Liver (tissue), 9 donors: Measurements from ENCODE around the gene TTLL3. TPM values are rescaled to one million over a fixed set of nuclear protein-coding genes. Genes with fewer than 3 reads are reported as not detected.

Source experiments
- DNase-seq: peaks from one replicate; pipeline ENCODE4 v3.0.0-alpha.2; 2017; ENCODE audit warnings: low spot score
- H3K27ac ChIP-seq, 2 donors: one replicate each; pipeline ENCODE4 v1.7.0; 2013; ENCODE audit warnings: inconsistent platforms in 2 of 2, low read length in 2 of 2, control low read depth in 1 of 2, low read depth in 1 of 2, mild to moderate bottlenecking in 1 of 2
- H3K27me3 ChIP-seq, 4 donors: one replicate each; pipeline versions ENCODE4 v1.6.1 to v1.7.0; 2013; ENCODE audit warnings: low read length in 3 of 4, inconsistent platforms in 1 of 4, mild to moderate bottlenecking in 1 of 4, moderate library complexity in 1 of 4; ENCODE audit not compliant: control insufficient read depth in 4 of 4, insufficient read depth in 4 of 4
- H3K36me3 ChIP-seq, 4 donors: one replicate each; pipeline versions ENCODE4 v1.6.1 to v1.7.0; 2013; ENCODE audit warnings: low read length in 3 of 4, mild to moderate bottlenecking in 3 of 4, low read depth in 1 of 4, moderate library complexity in 1 of 4; ENCODE audit not compliant: control insufficient read depth in 4 of 4, insufficient read depth in 3 of 4
- H3K4me1 ChIP-seq, 4 donors: one replicate each; pipeline versions ENCODE4 v1.6.1 to v1.7.0; 2013; ENCODE audit warnings: low read length in 3 of 4, mild to moderate bottlenecking in 3 of 4, moderate library complexity in 1 of 4; ENCODE audit not compliant: control insufficient read depth in 4 of 4, insufficient read depth in 4 of 4
- H3K4me3 ChIP-seq, 3 donors: one replicate each; pipeline versions ENCODE4 v1.6.1 to v1.7.0; 2013; ENCODE audit warnings: low read length in 3 of 3, control low read depth in 1 of 3, low read depth in 1 of 3, mild to moderate bottlenecking in 1 of 3
- H3K9ac ChIP-seq, 2 donors: one replicate each; pipeline ENCODE4 v1.7.0; 2013; ENCODE audit warnings: low read length in 2 of 2, mild to moderate bottlenecking in 2 of 2, moderate library complexity in 2 of 2, control low read depth in 1 of 2, low read depth in 1 of 2
- H3K9me3 ChIP-seq, 4 donors: one replicate each; pipeline versions ENCODE4 v1.6.1 to v1.7.0; 2013; ENCODE audit warnings: low read length in 3 of 4; ENCODE audit not compliant: control insufficient read depth in 4 of 4
- ATF3 ChIP-seq: IDR thresholded peaks from 2 replicates; pipeline ENCODE4 v1.6.1; 2016; ENCODE audit warnings: antibody characterized with exemption
- CTCF ChIP-seq: fragments of 150-350 bp; IDR thresholded peaks from 2 replicates; pipeline ENCODE4 v1.5.1; 2017; ENCODE audit warnings: improper control_type of control experiment, low read depth, low read length; ENCODE audit not compliant: missing input control
- EGR1 ChIP-seq, 2 donors: IDR thresholded peaks; 2 replicates each; pipeline ENCODE4 v1.6.1; 2016 to 2018; ENCODE audit warnings: antibody characterized with exemption in 2 of 2, low read depth in 2 of 2
- FOXA1 ChIP-seq: IDR thresholded peaks from 2 replicates; pipeline ENCODE4 v1.6.1; 2016; ENCODE audit warnings: antibody characterized with exemption
- FOXA2 ChIP-seq: IDR thresholded peaks from 2 replicates; pipeline ENCODE4 v1.6.1; 2016; ENCODE audit warnings: antibody characterized with exemption
- GABPA ChIP-seq, 2 donors: IDR thresholded peaks in 1 of 2; conservative IDR thresholded peaks in 1 of 2; 2 replicates each; pipeline ENCODE4 v1.6.1; 2016; ENCODE audit warnings: antibody characterized with exemption in 2 of 2, mild to moderate bottlenecking in 1 of 2, moderate library complexity in 1 of 2
- HNF4A ChIP-seq, 2 donors: conservative IDR thresholded peaks; 2 replicates each; pipeline ENCODE4 v1.6.1; 2016; ENCODE audit warnings: antibody characterized with exemption in 2 of 2, mild to moderate bottlenecking in 2 of 2
- HNF4G ChIP-seq: IDR thresholded peaks from 2 replicates; pipeline ENCODE4 v1.6.1; 2016; ENCODE audit warnings: antibody characterized with exemption
- MAX ChIP-seq: IDR thresholded peaks from 2 replicates; pipeline ENCODE4 v1.6.1; 2016; ENCODE audit warnings: antibody characterized with exemption
- NR2F2 ChIP-seq: IDR thresholded peaks from 2 replicates; pipeline ENCODE4 v1.6.1; 2016; ENCODE audit warnings: antibody characterized with exemption
- RAD21 ChIP-seq, 2 donors: IDR thresholded peaks; 2 replicates each; pipeline ENCODE4 v1.6.1; 2016; ENCODE audit warnings: antibody characterized with exemption in 2 of 2, mild to moderate bottlenecking in 2 of 2
- REST ChIP-seq: IDR thresholded peaks from 2 replicates; pipeline ENCODE4 v1.6.1; 2016; ENCODE audit warnings: antibody characterized with exemption, mild to moderate bottlenecking
- RXRA ChIP-seq, 2 donors: IDR thresholded peaks; 2 replicates each; pipeline ENCODE4 v1.6.1; 2017 to 2018; ENCODE audit warnings: antibody characterized with exemption in 2 of 2, mild to moderate bottlenecking in 1 of 2
- SP1 ChIP-seq: IDR thresholded peaks from 2 replicates; pipeline ENCODE4 v1.6.1; 2018; ENCODE audit warnings: antibody characterized with exemption, mild to moderate bottlenecking
- TAF1 ChIP-seq: conservative IDR thresholded peaks from 2 replicates; pipeline ENCODE4 v1.6.1; 2016; ENCODE audit warnings: antibody characterized with exemption, mild to moderate bottlenecking
- YY1 ChIP-seq: IDR thresholded peaks from 2 replicates; pipeline ENCODE4 v1.6.1; 2016; ENCODE audit warnings: antibody characterized with exemption, mild to moderate bottlenecking
- ZBTB33 ChIP-seq: IDR thresholded peaks from 2 replicates; pipeline ENCODE4 v1.6.1; 2016; ENCODE audit warnings: antibody characterized with exemption
- WGBS: extraction: QIAGEN DNeasy Blood & Tissue Kit; methylation state at CpG from one replicate; pipeline ENCODE4 v1.1.7; 2013; 5-methylcytosine and 5-hydroxymethylcytosine counted together
- polyA plus RNA-seq, 2 donors: library from polyadenylated mRNA; stranded (reverse) in 1 of 2; unstranded in 1 of 2; fragments of 200-250 nt in 1 of 2; fragments of >200 nt in 1 of 2; fragmentation: Nextera tagmentation in 1 of 2; extraction: Ambion mirVana in 1 of 2; gene quantifications; one replicate each; pipeline versions ENCODE4 v1.2.1 to v1.2.3, GENCODE V29; 2013 to 2015
- total RNA-seq, 2 donors: library from RNA; depleted of rRNA; stranded (reverse); fragments of >200 nt; gene quantifications; one replicate each; pipeline ENCODE4 v1.2.3, GENCODE V29; 2014
- donor health status: healthy.
- donor health status: healthy.
- donor health status: healthy.
- donor health status: healthy.
- donor health status: healthy.

Gene TTLL3
- total and polyA plus RNA-seq, 4 donors: 2.8 to 19.6 (median 6.5) TPM

GRCh38 chr3:9797196-9797945 is 12.7 kb upstream of the TTLL3 start:
- no peaks in the 10 kb centered on the region for H3K27me3 ChIP-seq
- no peak overlapping the region for H3K4me3 ChIP-seq
- peaks cover 14 to 47% (median 34%) of the 10 kb centered on the region in 4 donors for H3K36me3 ChIP-seq
- no peak for TF ChIP-seq SP1
- no peak for TF ChIP-seq TAF1
- no peak for TF ChIP-seq HNF4A (conservative IDR thresholded peaks at IDR 0.05)
- TF ChIP-seq RAD21 (IDR thresholded peaks at IDR 0.05): no peak
- TF ChIP-seq EGR1 (IDR thresholded peaks at IDR 0.05; ENCODE audit: low read depth in 2 of 2): no peak
- TF ChIP-seq FOXA2: no peak
- no peak for TF ChIP-seq HNF4G
- TF ChIP-seq YY1: no peak
- no peaks in the 10 kb centered on the region for H3K9me3 ChIP-seq
- no peak overlapping the region for H3K9ac ChIP-seq
- WGBS: 93% methylated on average over 12 of the region's 12 CpGs
- no peak overlapping the region for H3K27ac ChIP-seq
- no peak for DNase-seq
- H3K4me1 ChIP-seq: peaks cover 0 to 11% (median 10%) of the 10 kb centered on the region in 4 donors

DNA sequence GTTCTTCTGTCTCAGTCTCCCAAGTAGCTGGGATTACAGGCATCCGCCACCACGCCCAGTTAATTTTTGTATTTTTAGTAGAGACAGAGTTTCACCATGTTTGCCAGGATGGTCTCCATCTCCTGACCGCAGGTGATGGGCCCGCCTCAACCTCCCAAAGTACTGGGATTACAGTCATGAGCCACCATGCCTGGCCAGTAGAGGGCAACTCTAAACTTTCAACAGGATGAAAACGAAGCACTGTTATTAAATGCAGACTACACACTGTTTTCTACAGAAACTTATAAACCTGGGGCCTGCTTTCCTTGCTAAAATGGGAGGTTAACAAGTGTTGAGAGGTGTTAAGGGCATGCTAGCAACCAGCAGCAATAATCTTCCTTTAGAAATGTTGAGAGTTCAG is 9.5 kb upstream of the TTLL3 start:
- Histone ChIP-seq H3K36me3 (peaks cover 21 to 75% (median 61%) of the 10 kb centered on the region in 4 donors), H3K4me3 (no peak overlapping the region), H3K9me3 (no peaks in the 10 kb centered on the region), H3K27ac (no peak overlapping the region), H3K9ac (no peak overlapping the region), H3K27me3 (no peaks in the 10 kb centered on the region), H3K4me1 (no peaks in the 10 kb centered on the region)
- TF ChIP-seq CTCF: peak; percentile 10
- peak in 1 of 2 donors; percentile 50 for TF ChIP-seq RAD21 (IDR thresholded peaks at IDR 0.05)
- TF ChIP-seq YY1: no peak
- DNase-seq: no peak
- 88% methylated on average over 5 of the region's 5 CpGs for WGBS

DNA sequence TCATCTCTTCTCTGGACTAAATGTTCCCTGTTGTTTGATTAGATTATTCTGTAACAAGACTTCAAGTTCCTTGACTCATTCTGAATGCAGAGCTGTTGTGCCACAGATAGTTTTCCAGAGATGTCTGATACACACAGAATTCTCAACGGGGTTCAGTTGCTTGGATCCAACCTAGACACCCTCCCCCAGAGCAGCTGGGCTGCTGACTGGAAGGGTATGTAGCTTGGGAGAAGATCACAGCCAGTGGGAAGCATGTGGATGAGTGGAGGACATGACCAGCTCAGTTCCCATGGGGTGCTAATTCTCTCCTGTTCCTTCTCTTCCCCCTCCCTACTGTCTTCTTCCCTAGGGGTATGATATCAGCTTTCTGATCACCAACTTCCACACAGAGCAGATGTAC is 6.6 kb upstream of the TTLL3 start:
- 90% methylated on average over 1 of the region's 1 CpG for WGBS

More for the DNA sequence above, 6.6 kb upstream of the TTLL3 start:
- H3K27ac ChIP-seq: no peak overlapping the region
- peaks cover 22 to 72% (median 61%) of the 10 kb centered on the region in 4 donors for H3K36me3 ChIP-seq
- no peaks in the 10 kb centered on the region for H3K27me3 ChIP-seq
- H3K9me3 ChIP-seq: no peaks in the 10 kb centered on the region
- no peak for DNase-seq
- no peak overlapping the region for H3K9ac ChIP-seq
- no peak for TF ChIP-seq ATF3
- TF ChIP-seq FOXA2: no peak
- TF ChIP-seq YY1: no peak
- TF ChIP-seq FOXA1: no peak
- TF ChIP-seq GABPA (IDR thresholded peaks at IDR 0.05 in 1 of 2, conservative IDR thresholded peaks at IDR 0.05 in 1 of 2): no peak
- no peak for TF ChIP-seq HNF4A (conservative IDR thresholded peaks at IDR 0.05)
- no peak for TF ChIP-seq NR2F2
- no peak for TF ChIP-seq SP1
- no peak for TF ChIP-seq HNF4G
- no peak for TF ChIP-seq RAD21 (IDR thresholded peaks at IDR 0.05)
- no peak for TF ChIP-seq EGR1 (IDR thresholded peaks at IDR 0.05; ENCODE audit: low read depth in 2 of 2)
- TF ChIP-seq ZBTB33: no peak
- TF ChIP-seq MAX: no peak
- TF ChIP-seq RXRA (IDR thresholded peaks at IDR 0.05): no peak
- TF ChIP-seq REST: no peak
- H3K4me3 ChIP-seq: no peak overlapping the region
- no peaks in the 10 kb centered on the region for H3K4me1 ChIP-seq
